ENCODE data around the gene DUSP5. TPM values are rescaled to one million over a fixed set of nuclear protein-coding genes. Genes with fewer than 3 reads are reported as not detected.

The DUSP5 gene
- total RNA-seq, 1 donor from 2014 or later: 8.7 TPM

DNA sequence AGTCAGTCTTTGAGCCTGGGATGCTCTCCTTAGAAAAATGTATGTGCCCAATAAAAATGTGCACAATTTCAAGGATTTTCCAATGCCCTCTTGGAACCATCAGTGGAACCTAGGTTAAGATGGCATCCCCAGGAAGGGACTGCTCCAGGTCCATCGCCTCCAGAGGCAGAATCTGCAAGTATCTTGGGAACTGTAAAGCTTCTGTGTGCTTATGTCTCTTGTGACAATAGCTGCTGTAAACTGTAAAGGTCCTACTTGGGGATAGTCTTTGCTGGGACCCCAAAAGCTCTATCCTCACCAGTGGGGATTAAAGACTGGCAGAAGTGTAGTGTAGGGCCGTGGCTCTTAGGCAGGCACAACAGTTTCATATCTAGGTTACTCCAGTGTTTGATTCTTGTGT is 11.9 kb downstream of the DUSP5 start:
- peaks cover 8% of the 10 kb centered on the region for H3K4me1 Mint-ChIP-seq (ENCODE audit: low read depth)

DNA sequence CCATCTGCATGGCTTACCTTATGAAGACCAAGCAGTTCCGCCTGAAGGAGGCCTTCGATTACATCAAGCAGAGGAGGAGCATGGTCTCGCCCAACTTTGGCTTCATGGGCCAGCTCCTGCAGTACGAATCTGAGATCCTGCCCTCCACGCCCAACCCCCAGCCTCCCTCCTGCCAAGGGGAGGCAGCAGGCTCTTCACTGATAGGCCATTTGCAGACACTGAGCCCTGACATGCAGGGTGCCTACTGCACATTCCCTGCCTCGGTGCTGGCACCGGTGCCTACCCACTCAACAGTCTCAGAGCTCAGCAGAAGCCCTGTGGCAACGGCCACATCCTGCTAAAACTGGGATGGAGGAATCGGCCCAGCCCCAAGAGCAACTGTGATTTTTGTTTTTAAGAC is 12.4 kb downstream of the DUSP5 start:
- TF ChIP-seq, protein P1, sequence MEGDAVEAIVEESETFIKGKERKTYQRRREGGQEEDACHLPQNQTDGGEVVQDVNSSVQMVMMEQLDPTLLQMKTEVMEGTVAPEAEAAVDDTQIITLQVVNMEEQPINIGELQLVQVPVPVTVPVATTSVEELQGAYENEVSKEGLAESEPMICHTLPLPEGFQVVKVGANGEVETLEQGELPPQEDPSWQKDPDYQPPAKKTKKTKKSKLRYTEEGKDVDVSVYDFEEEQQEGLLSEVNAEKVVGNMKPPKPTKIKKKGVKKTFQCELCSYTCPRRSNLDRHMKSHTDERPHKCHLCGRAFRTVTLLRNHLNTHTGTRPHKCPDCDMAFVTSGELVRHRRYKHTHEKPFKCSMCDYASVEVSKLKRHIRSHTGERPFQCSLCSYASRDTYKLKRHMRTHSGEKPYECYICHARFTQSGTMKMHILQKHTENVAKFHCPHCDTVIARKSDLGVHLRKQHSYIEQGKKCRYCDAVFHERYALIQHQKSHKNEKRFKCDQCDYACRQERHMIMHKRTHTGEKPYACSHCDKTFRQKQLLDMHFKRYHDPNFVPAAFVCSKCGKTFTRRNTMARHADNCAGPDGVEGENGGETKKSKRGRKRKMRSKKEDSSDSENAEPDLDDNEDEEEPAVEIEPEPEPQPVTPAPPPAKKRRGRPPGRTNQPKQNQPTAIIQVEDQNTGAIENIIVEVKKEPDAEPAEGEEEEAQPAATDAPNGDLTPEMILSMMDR (IDR thresholded peaks at IDR 0.05): no peak
- H3K27ac Mint-ChIP-seq (ENCODE audit: unreplicated experiment): no peak overlapping the region
- no peaks in the 10 kb centered on the region for H3K27me3 Mint-ChIP-seq (ENCODE audit: low read depth)
- no peak overlapping the region for H3K4me3 Mint-ChIP-seq (ENCODE audit: unreplicated experiment)
- no peak for DNase-seq (ENCODE audit: low spot score)
- peaks cover 3% of the 10 kb centered on the region for H3K9me3 Mint-ChIP-seq (ENCODE audit: low read depth)
- H3K4me1 Mint-ChIP-seq (ENCODE audit: low read depth): peaks cover 8% of the 10 kb centered on the region
- H3K36me3 Mint-ChIP-seq (ENCODE audit: low read depth): peaks cover 30% of the 10 kb centered on the region

More for the DNA sequence above, 11.9 kb downstream of the DUSP5 start:
- Mint-ChIP-seq H3K4me3 (ENCODE audit: unreplicated experiment) (no peak overlapping the region), H3K36me3 (ENCODE audit: low read depth) (peaks cover 34% of the 10 kb centered on the region), H3K27me3 (ENCODE audit: low read depth) (no peaks in the 10 kb centered on the region), H3K27ac (ENCODE audit: unreplicated experiment) (no peak overlapping the region), H3K9me3 (ENCODE audit: low read depth) (peaks cover 3% of the 10 kb centered on the region)
- TF ChIP-seq, protein P1 (IDR thresholded peaks at IDR 0.05): no peak
- no peak for DNase-seq (ENCODE audit: low spot score)

DNA sequence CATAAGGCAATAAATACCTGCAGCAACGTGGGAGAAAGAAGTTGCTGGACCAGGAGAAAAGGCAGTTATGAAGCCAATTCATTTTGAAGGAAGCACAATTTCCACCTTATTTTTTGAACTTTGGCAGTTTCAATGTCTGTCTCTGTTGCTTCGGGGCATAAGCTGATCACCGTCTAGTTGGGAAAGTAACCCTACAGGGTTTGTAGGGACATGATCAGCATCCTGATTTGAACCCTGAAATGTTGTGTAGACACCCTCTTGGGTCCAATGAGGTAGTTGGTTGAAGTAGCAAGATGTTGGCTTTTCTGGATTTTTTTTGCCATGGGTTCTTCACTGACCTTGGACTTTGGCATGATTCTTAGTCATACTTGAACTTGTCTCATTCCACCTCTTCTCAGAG is 13.0 kb downstream of the DUSP5 start:
- TF ChIP-seq, protein P1 (IDR thresholded peaks at IDR 0.05): no peak
- no peak for DNase-seq (ENCODE audit: low spot score)
- peaks cover 8% of the 10 kb centered on the region for H3K4me1 Mint-ChIP-seq (ENCODE audit: low read depth)
- no peaks in the 10 kb centered on the region for H3K27me3 Mint-ChIP-seq (ENCODE audit: low read depth)
- no peak overlapping the region for H3K27ac Mint-ChIP-seq (ENCODE audit: unreplicated experiment)
- H3K36me3 Mint-ChIP-seq (ENCODE audit: low read depth): peaks cover 30% of the 10 kb centered on the region
- peaks cover 3% of the 10 kb centered on the region for H3K9me3 Mint-ChIP-seq (ENCODE audit: low read depth)
- no peak overlapping the region for H3K4me3 Mint-ChIP-seq (ENCODE audit: unreplicated experiment)

DNA sequence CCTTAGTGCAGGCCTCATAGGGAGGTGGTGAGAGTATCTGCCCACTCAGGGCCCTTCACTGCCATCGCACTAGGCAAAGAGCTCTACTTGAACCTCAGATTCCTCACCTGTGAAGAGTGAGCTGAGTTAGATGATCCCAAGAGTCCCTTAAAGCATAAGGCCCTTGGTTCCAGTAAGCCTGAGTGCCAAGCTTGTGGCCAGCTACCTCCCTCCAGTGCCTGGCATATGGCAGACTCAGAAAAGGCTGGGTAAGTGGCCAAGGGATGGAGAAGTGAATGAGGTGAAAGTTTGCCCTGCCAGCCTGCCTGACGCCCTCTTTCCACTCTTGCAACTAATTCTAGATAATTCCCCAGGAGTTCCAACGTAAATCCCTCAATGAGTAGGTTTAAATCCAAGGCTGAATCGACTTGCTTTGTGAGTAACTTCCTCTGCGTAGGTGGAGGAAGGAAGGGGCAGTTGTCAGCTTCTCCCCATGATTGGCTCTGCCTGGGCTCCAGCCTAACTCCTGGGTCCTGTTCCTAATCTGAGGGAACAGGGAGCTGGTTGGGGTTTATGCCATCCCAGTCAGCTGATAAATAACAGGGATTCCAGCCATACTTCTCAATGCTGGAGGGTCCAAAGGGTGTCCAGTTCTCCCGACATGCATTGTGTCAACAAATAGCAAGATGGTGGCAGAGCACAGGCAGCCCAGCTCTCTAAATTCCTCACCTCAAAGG is 14.2 kb downstream of the DUSP5 start:
- Mint-ChIP-seq H3K27ac (ENCODE audit: unreplicated experiment) (no peak overlapping the region), H3K9me3 (ENCODE audit: low read depth) (peaks cover 3% of the 10 kb centered on the region), H3K4me1 (ENCODE audit: low read depth) (peaks cover 8% of the 10 kb centered on the region), H3K27me3 (ENCODE audit: low read depth) (no peaks in the 10 kb centered on the region), H3K4me3 (ENCODE audit: unreplicated experiment) (no peak overlapping the region), H3K36me3 (ENCODE audit: low read depth) (peaks cover 26% of the 10 kb centered on the region)
- DNase-seq (ENCODE audit: low spot score): no peak
- TF ChIP-seq, protein P1 (IDR thresholded peaks at IDR 0.05): no peak

DNA sequence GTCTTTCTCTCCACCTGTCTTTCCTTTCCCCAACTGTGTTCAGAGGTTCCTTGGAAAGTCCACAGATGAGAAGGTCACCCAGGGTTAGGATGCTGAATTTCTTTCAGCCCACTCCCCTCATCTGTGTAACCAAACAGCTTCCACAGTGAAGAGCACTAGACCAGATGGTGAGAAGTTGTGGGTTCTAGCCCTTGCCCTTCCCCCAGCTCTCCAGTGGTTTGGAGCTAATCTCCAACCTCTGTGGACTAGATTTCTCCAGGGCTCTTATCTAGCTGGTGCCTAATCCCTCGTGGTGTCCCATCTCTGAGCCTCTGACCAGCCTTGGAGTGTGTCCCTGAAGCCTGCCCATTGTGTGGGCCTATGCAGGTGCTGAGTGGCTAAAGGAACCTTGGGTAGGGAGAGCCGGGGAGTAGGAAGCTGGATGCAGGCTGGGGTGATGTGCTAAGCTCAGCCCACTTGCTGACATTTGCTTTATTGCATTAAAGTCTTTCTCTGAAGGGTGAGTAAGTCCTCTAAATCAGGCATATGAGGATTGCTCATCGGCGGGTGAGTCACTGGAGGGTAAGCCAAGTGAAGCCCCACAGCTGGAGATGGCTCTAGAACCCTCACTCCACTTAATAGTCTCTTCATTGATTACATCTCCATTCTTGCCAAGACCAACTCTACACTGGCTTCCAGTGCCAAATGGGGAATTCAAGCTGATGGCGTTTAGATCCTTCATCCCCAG is 14.9 kb downstream of the DUSP5 start:
- Mint-ChIP-seq H3K4me3 (ENCODE audit: unreplicated experiment) (no peak overlapping the region), H3K4me1 (ENCODE audit: low read depth) (peaks cover 8% of the 10 kb centered on the region), H3K9me3 (ENCODE audit: low read depth) (peaks cover 3% of the 10 kb centered on the region), H3K27ac (ENCODE audit: unreplicated experiment) (peak overlapping the region; percentile 66), H3K36me3 (ENCODE audit: low read depth) (peaks cover 23% of the 10 kb centered on the region), H3K27me3 (ENCODE audit: low read depth) (no peaks in the 10 kb centered on the region)
- TF ChIP-seq, protein P1 (IDR thresholded peaks at IDR 0.05): no peak
- no peak for DNase-seq (ENCODE audit: low spot score)
